ENCODE measurements around the gene NDC80. TPM values are rescaled to one million over a fixed set of nuclear protein-coding genes. Genes with fewer than 3 reads are reported as not detected.

NDC80 gene
- total RNA-seq, 1 donor from 2014 or later: 7.7 TPM

GRCh38 chr18:2531751-2532150, 39.6 kb upstream of the NDC80 start:
- Mint-ChIP-seq H3K27me3 (ENCODE audit: unreplicated experiment) (no peaks in the 10 kb centered on the region), H3K9me3 (ENCODE audit: unreplicated experiment) (no peaks in the 10 kb centered on the region), H3K27ac (ENCODE audit: unreplicated experiment) (no peak overlapping the region), H3K36me3 (ENCODE audit: unreplicated experiment) (peaks cover 6% of the 10 kb centered on the region), H3K4me1 (ENCODE audit: low read depth, unreplicated experiment) (no peaks in the 10 kb centered on the region), H3K4me3 (ENCODE audit: unreplicated experiment) (no peak overlapping the region)
- DNase-seq: no peak
- TF ChIP-seq CTCF (IDR thresholded peaks at IDR 0.05; ENCODE audit: partially characterized antibody, unreplicated experiment): no peak

GRCh38 chr18:2532797-2533196, 38.6 kb upstream of the NDC80 start:
- no peak for DNase-seq
- no peak for TF ChIP-seq CTCF (IDR thresholded peaks at IDR 0.05; ENCODE audit: partially characterized antibody, unreplicated experiment)
- Mint-ChIP-seq H3K4me1 (ENCODE audit: low read depth, unreplicated experiment) (no peaks in the 10 kb centered on the region), H3K36me3 (ENCODE audit: unreplicated experiment) (peaks cover 6% of the 10 kb centered on the region), H3K27ac (ENCODE audit: unreplicated experiment) (no peak overlapping the region), H3K27me3 (ENCODE audit: unreplicated experiment) (no peaks in the 10 kb centered on the region), H3K9me3 (ENCODE audit: unreplicated experiment) (no peaks in the 10 kb centered on the region), H3K4me3 (ENCODE audit: unreplicated experiment) (no peak overlapping the region)

- no peak for DNase-seq
- Mint-ChIP-seq H3K27ac (ENCODE audit: unreplicated experiment) (no peak overlapping the region), H3K36me3 (ENCODE audit: unreplicated experiment) (peaks cover 6% of the 10 kb centered on the region), H3K4me1 (ENCODE audit: low read depth, unreplicated experiment) (no peaks in the 10 kb centered on the region), H3K9me3 (ENCODE audit: unreplicated experiment) (no peaks in the 10 kb centered on the region), H3K4me3 (ENCODE audit: unreplicated experiment) (no peak overlapping the region), H3K27me3 (ENCODE audit: unreplicated experiment) (no peaks in the 10 kb centered on the region)
- no peak for TF ChIP-seq CTCF (IDR thresholded peaks at IDR 0.05; ENCODE audit: partially characterized antibody, unreplicated experiment)
These were observed 36.5 kb upstream of the NDC80 start for GRCh38 chr18:2534906-2535305.

GRCh38 chr18:2535419-2535910, 35.9 kb upstream of the NDC80 start:
- H3K4me3 Mint-ChIP-seq (ENCODE audit: unreplicated experiment): no peak overlapping the region

GRCh38 chr18:2536063-2536462, 35.3 kb upstream of the NDC80 start:
- peaks cover 6% of the 10 kb centered on the region for H3K36me3 Mint-ChIP-seq (ENCODE audit: unreplicated experiment)
- no peak overlapping the region for H3K27ac Mint-ChIP-seq (ENCODE audit: unreplicated experiment)
- H3K27me3 Mint-ChIP-seq (ENCODE audit: unreplicated experiment): no peaks in the 10 kb centered on the region
- no peak for TF ChIP-seq CTCF (IDR thresholded peaks at IDR 0.05; ENCODE audit: partially characterized antibody, unreplicated experiment)
- H3K9me3 Mint-ChIP-seq (ENCODE audit: unreplicated experiment): no peaks in the 10 kb centered on the region
- no peak overlapping the region for H3K4me3 Mint-ChIP-seq (ENCODE audit: unreplicated experiment)
- no peak for DNase-seq
- peaks cover 3% of the 10 kb centered on the region for H3K4me1 Mint-ChIP-seq (ENCODE audit: low read depth, unreplicated experiment)

More at GRCh38 chr18:2535419-2535910, 35.9 kb upstream of the NDC80 start:
- Mint-ChIP-seq H3K27me3 (ENCODE audit: unreplicated experiment) (no peaks in the 10 kb centered on the region), H3K9me3 (ENCODE audit: unreplicated experiment) (no peaks in the 10 kb centered on the region), H3K36me3 (ENCODE audit: unreplicated experiment) (peaks cover 6% of the 10 kb centered on the region), H3K4me1 (ENCODE audit: low read depth, unreplicated experiment) (no peaks in the 10 kb centered on the region), H3K27ac (ENCODE audit: unreplicated experiment) (no peak overlapping the region)
- no peak for TF ChIP-seq CTCF (IDR thresholded peaks at IDR 0.05; ENCODE audit: partially characterized antibody, unreplicated experiment)
- no peak for DNase-seq
